OCI-LY3 (cell line): ENCODE results near the gene CFAP46.
"Not testable (repeated sequence)": the region's sequence is repeated elsewhere in the genome, so short reads cannot be mapped to it uniquely, and the experiment has no call there.

Experiments used
- H2AFZ ChIP-seq: fragments of 200-600, 300-600 bp; shearing (Covaris generic); 2 replicates; pipeline ENCODE4 v1.6.0; 2014; ENCODE audit warnings: antibody characterized with exemption, low read depth, low read length
- H3K27ac ChIP-seq: fragments of 200-600, 300-600 bp; sonication (generic); 2 replicates; pipeline ENCODE4 v1.5.1; 2014; ENCODE audit warnings: mild to moderate bottlenecking, low read length, moderate library complexity, mixed read lengths
- H3K27me3 ChIP-seq: fragments of 200-600, 300-600 bp; sonication (generic); 2 replicates; pipeline ENCODE4 v1.6.1; 2014; ENCODE audit warnings: low read depth, low read length, mixed read lengths
- H3K36me3 ChIP-seq: fragments of 200-600, 300-600 bp; sonication (generic); replicated peaks from 2 replicates; pipeline ENCODE3; 2014; ENCODE audit warnings: low read depth, low read length, mixed read lengths
- H3K4me1 ChIP-seq: fragments of 300-600, 200-600 bp; sonication (generic); 2 replicates; pipeline ENCODE4 v1.6.1; 2014; ENCODE audit warnings: low read length, mixed read lengths
- H3K4me2 ChIP-seq: fragments of 200-600, 300-600 bp; sonication (generic); 2 replicates; pipeline ENCODE4 v1.6.1; 2014; ENCODE audit warnings: low read length, mixed read lengths
- H3K4me3 ChIP-seq: fragments of 300-600, 200-600 bp; sonication (generic); 2 replicates; pipeline ENCODE4 v1.5.1; 2014; ENCODE audit warnings: antibody characterized with exemption, mild to moderate bottlenecking, low read length, moderate library complexity
- H3K79me2 ChIP-seq: fragments of 300-600, 200-600 bp; shearing (Covaris generic); 2 replicates; pipeline ENCODE4 v1.6.1; 2014; ENCODE audit warnings: mild to moderate bottlenecking, low read length, mixed read lengths
- H3K9ac ChIP-seq: fragments of 300-600, 200-600 bp; shearing (Covaris generic); 2 replicates; pipeline ENCODE4 v1.6.0; 2014; ENCODE audit warnings: mild to moderate bottlenecking, low read length, moderate library complexity
- H3K9me3 ChIP-seq: fragments of 200-600, 300-600 bp; shearing (Covaris generic); 2 replicates; pipeline ENCODE4 v1.6.1; 2014; ENCODE audit warnings: low read length, mixed read lengths; ENCODE audit not compliant: insufficient read depth
- H4K20me1 ChIP-seq: fragments of 200-600, 300-600 bp; sonication (generic); 2 replicates; pipeline ENCODE4 v1.6.1; 2016; ENCODE audit warnings: low read length, mixed read lengths; ENCODE audit not compliant: insufficient read depth
- CTCF ChIP-seq: fragments of 200-600, 300-600 bp; sonication (generic); IDR thresholded peaks from 2 replicates; pipeline ENCODE4 v1.5.1; 2014; ENCODE audit warnings: antibody characterized with exemption, low read length, low read depth
- EZH2phosphoT487 ChIP-seq: fragments of 200-600 bp; shearing (Covaris generic); IDR thresholded peaks from 2 replicates; pipeline ENCODE4 v1.6.1; 2018; ENCODE audit warnings: antibody characterized with exemption, mixed run types, low read depth

Gene CFAP46

DNA sequence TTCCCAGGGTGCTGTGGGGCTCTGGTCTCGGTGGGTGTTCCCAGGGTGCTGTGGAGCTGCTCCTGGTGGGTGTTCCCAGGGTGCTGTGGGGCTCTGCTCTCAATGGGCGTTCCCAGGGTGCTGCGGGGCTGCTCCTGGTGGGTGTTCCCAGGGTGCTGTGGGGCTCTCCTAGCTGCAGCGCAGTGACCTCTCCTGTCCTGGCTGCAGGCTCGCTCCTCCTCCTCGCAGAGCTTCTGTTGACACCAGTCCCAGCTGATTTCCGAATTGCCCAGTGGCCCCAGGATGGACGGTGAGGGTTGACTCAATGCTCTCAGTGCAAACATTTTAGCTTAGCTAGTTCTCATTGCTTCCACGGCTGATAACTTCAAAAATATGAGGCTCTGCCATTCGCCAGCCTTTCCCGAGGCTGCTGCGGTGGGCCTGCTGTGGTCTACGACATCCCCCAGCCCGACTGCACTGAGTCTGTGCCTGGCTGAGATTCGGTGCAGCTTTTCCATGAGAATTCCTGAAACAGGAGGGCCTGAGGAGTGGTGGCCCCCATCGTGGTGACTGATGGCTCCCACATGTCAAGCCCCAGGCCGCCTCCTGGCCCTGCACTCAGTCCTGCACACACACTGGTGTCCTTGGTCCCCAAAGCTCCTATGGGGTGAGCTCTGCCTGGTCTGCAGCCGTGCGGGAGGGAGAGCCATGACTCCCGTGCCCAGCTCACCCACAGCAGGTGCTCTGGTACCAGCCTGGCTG, 98.1 kb downstream of the CFAP46 start:
- Histone ChIP-seq H3K27me3 (no peaks in the 10 kb centered on the region), H3K4me3 (no peak overlapping the region), H3K9me3 (no peaks in the 10 kb centered on the region), H3K9ac (no peak overlapping the region), H3K4me1 (no peaks in the 10 kb centered on the region), H4K20me1 (no peaks in the 10 kb centered on the region), H3K79me2 (no peaks in the 10 kb centered on the region), H3K36me3 (no peaks in the 10 kb centered on the region), H2AFZ (no peak overlapping the region), H3K4me2 (no peak overlapping the region), H3K27ac (no peak overlapping the region)
- TF ChIP-seq EZH2phosphoT487 = no peak
- TF ChIP-seq CTCF = no peak

GRCh38 chr10:132843276-132843675, 99.1 kb downstream of the CFAP46 start:
- H3K9ac ChIP-seq, H4K20me1 ChIP-seq, H3K4me1 ChIP-seq, H3K27ac ChIP-seq, H3K9me3 ChIP-seq, H3K36me3 ChIP-seq, H3K79me2 ChIP-seq, H3K4me2 ChIP-seq, H3K27me3 ChIP-seq, H2AFZ ChIP-seq, H3K4me3 ChIP-seq: not testable (repeated sequence)

GRCh38 chr10:132842397-132842796, 100.0 kb downstream of the CFAP46 start:
- Histone ChIP-seq H3K9me3 (no peaks in the 10 kb centered on the region), H3K36me3 (no peaks in the 10 kb centered on the region), H3K27me3 (no peaks in the 10 kb centered on the region), H2AFZ (no peak overlapping the region), H3K79me2 (no peaks in the 10 kb centered on the region), H3K4me3 (no peak overlapping the region), H3K4me1 (no peaks in the 10 kb centered on the region), H3K9ac (no peak overlapping the region), H3K4me2 (no peak overlapping the region), H3K27ac (no peak overlapping the region), H4K20me1 (no peaks in the 10 kb centered on the region)
- TF ChIP-seq EZH2phosphoT487 = no peak
- TF ChIP-seq CTCF = no peak

- no peak for TF ChIP-seq CTCF
- no peak for TF ChIP-seq EZH2phosphoT487
- no peaks in the 10 kb centered on the region for H3K79me2 ChIP-seq
These were observed 100.8 kb downstream of the CFAP46 start for GRCh38 chr10:132841615-132841975.

More at GRCh38 chr10:132841615-132841975, 100.8 kb downstream of the CFAP46 start:
- Histone ChIP-seq H3K36me3 (no peaks in the 10 kb centered on the region), H3K27me3 (no peaks in the 10 kb centered on the region), H3K4me3 (no peak overlapping the region), H3K4me1 (no peaks in the 10 kb centered on the region), H2AFZ (no peak overlapping the region), H3K27ac (no peak overlapping the region), H4K20me1 (no peaks in the 10 kb centered on the region), H3K4me2 (no peak overlapping the region), H3K9ac (no peak overlapping the region), H3K9me3 (no peaks in the 10 kb centered on the region)
